MCF 10A (cell line): ENCODE measurements around the gene NPY4R. TPM values are rescaled to one million over a fixed set of nuclear protein-coding genes. Genes with fewer than 3 reads are reported as not detected.
"Not testable (repeated sequence)": the region's sequence is repeated elsewhere in the genome, so short reads cannot be mapped to it uniquely, and the experiment has no call there.

ENCODE experiments used
- Bru-seq: library from RNA; stranded (reverse); fragments of 400-500 nt; gene quantifications from one replicate; lab custom pipeline; 2021; lab: Mats Ljungman, UMichigan
- BruChase-seq, 2 experiments: library from RNA; stranded (reverse); fragments of 400-500 nt; gene quantifications; one replicate each; lab custom pipeline; 2021; lab: Mats Ljungman, UMichigan
- BruUV-seq: library from RNA; stranded (reverse); fragments of 400-500 nt; replicated peaks from 2 replicates; lab custom pipeline; 2021; lab: Mats Ljungman, UMichigan
- CTCF ChIA-PET: fragments of 300-600 bp; sonication (Branson Sonifier 250); formaldehyde crosslinking; extraction: SDS; loops from one replicate; lab custom pipeline; 2021; ENCODE audit warnings: antibody characterized with exemption, inconsistent platforms; lab: Yijun Ruan, JAX
- POLR2A ChIA-PET: fragments of 300-600, 350-650 bp; sonication (Branson Sonifier 250); formaldehyde crosslinking; extraction: SDS; loops from one replicate; lab custom pipeline; 2020; ENCODE audit warnings: antibody characterized with exemption, inconsistent platforms; lab: Yijun Ruan, JAX
- DNase-seq: peaks from one replicate; pipeline ENCODE4 v3.0.0-alpha.2; 2018; ENCODE audit not compliant: unreplicated experiment
- H3K27ac Mint-ChIP-seq: one replicate; pipeline ENCODE4 v1.8.0; 2022; ENCODE audit warnings: mild to moderate bottlenecking, low read depth, mixed read lengths; ENCODE audit not compliant: unreplicated experiment
- H3K27me3 Mint-ChIP-seq: one replicate; pipeline ENCODE4 v1.8.0; 2022; ENCODE audit warnings: mixed read lengths; ENCODE audit not compliant: insufficient read depth, unreplicated experiment
- H3K36me3 Mint-ChIP-seq: one replicate; pipeline ENCODE4 v1.8.0; 2022; ENCODE audit warnings: mild to moderate bottlenecking, moderate library complexity, mixed read lengths; ENCODE audit not compliant: insufficient read depth, unreplicated experiment
- H3K4me1 Mint-ChIP-seq: one replicate; pipeline ENCODE4 v1.8.0; 2022; ENCODE audit warnings: mixed read lengths; ENCODE audit not compliant: insufficient read depth, unreplicated experiment
- H3K4me3 Mint-ChIP-seq: one replicate; pipeline ENCODE4 v1.8.0; 2022; ENCODE audit warnings: mild to moderate bottlenecking, moderate library complexity, mixed read lengths; ENCODE audit not compliant: unreplicated experiment
- H3K9me3 Mint-ChIP-seq: one replicate; pipeline ENCODE4 v1.8.0; 2022; ENCODE audit warnings: mixed read lengths; ENCODE audit not compliant: unreplicated experiment
- intact Hi-C: fragments of 100-400 bp; cut with micrococcal nuclease; formaldehyde crosslinking; loops from 2 replicates; pipeline ENCODE4 v1.14.1; 2022
- long read RNA-seq: library from polyadenylated mRNA; stranded (forward); transcript quantifications from one replicate; pipeline ENCODE4 v2.0.0, GENCODE V29; 2022
- total RNA-seq: library from RNA; stranded (reverse); gene quantifications from 2 replicates; pipeline ENCODE4 v1.2.3, GENCODE V29; 2022
- TF ChIP-seq, protein P1 (sequence below): fragments of 200-600 bp; IDR thresholded peaks from one replicate; pipeline ENCODE4 v1.8.0; 2022; ENCODE audit warnings: antibody characterized with exemption, mild to moderate bottlenecking; ENCODE audit not compliant: unreplicated experiment

Gene NPY4R, protein sequence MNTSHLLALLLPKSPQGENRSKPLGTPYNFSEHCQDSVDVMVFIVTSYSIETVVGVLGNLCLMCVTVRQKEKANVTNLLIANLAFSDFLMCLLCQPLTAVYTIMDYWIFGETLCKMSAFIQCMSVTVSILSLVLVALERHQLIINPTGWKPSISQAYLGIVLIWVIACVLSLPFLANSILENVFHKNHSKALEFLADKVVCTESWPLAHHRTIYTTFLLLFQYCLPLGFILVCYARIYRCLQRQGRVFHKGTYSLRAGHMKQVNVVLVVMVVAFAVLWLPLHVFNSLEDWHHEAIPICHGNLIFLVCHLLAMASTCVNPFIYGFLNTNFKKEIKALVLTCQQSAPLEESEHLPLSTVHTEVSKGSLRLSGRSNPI
- total RNA-seq (not detected in 2 replicates), Bru-seq, nascent RNA (not detected), BruChase-seq, experiment 1, labeled RNA remaining after a 6-hour chase (not detected), BruChase-seq, experiment 2, labeled RNA remaining after a 2-hour chase (not detected)
- long read RNA-seq: 0 reads

DNA sequence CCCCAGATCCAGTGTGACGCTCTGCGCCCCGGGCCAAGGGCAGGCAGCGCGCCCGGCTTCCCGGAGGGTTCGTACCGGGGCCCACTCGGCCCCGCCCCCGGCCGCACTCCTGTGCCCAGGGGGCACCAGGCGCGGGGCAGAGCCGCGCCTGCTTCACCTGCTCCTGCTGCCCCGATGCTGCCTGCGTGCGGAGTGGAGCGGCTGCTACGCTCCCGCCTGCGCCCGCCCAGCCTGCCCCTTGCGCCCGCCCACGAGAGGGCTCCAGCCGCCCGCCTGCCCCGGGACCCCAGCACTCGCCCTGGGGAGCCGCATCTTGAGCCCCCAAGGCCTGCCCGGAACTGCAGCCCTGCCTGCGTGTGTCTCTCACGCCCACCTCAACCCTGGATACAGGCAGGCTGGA lies at the start of gene NPY4R:
Gene NPY4R, minus strand, starts transcription at position 194 of the 400 bp plus-strand sequence. CDS start 3,323 bp downstream, outside the sequence.
- intact Hi-C loops, CTCF ChIA-PET, BruUV-seq, H3K27ac Mint-ChIP-seq, H3K4me3 Mint-ChIP-seq, H3K27me3 Mint-ChIP-seq, H3K4me1 Mint-ChIP-seq, H3K9me3 Mint-ChIP-seq, POLR2A ChIA-PET, H3K36me3 Mint-ChIP-seq, DNase-seq: not testable (repeated sequence)

DNA sequence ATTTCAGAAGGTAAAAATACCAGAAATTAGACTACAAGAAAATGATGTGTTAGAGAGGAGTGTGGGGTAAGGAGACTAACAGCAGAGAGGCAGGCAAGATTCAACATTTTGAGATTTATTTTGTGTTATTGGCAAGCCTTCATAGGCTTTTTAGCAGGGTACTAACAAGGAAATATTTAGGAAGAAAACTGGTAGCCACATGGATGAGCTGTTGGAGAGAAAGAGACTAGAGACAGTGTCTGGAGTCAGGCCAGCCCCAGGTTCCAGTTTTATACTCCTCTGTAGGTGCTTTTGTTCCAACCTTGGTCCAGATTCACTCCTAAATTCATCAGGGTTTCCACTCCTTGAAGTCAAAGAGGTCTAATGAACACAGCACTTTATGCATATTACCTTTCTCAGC lies 49.6 kb upstream of the NPY4R start:
- Mint-ChIP-seq H3K36me3 (no peaks in the 10 kb centered on the region), H3K4me1 (no peaks in the 10 kb centered on the region), H3K27ac (no peak overlapping the region), H3K27me3 (no peaks in the 10 kb centered on the region), H3K4me3 (no peak overlapping the region), H3K9me3 (no peaks in the 10 kb centered on the region)
- intact Hi-C loops: no loop called here
- TF ChIP-seq, protein P1, sequence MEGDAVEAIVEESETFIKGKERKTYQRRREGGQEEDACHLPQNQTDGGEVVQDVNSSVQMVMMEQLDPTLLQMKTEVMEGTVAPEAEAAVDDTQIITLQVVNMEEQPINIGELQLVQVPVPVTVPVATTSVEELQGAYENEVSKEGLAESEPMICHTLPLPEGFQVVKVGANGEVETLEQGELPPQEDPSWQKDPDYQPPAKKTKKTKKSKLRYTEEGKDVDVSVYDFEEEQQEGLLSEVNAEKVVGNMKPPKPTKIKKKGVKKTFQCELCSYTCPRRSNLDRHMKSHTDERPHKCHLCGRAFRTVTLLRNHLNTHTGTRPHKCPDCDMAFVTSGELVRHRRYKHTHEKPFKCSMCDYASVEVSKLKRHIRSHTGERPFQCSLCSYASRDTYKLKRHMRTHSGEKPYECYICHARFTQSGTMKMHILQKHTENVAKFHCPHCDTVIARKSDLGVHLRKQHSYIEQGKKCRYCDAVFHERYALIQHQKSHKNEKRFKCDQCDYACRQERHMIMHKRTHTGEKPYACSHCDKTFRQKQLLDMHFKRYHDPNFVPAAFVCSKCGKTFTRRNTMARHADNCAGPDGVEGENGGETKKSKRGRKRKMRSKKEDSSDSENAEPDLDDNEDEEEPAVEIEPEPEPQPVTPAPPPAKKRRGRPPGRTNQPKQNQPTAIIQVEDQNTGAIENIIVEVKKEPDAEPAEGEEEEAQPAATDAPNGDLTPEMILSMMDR: no peak
- no TSS peak for BruUV-seq
- ChIA-PET POLR2A (no interaction called here), CTCF (interaction anchor here (0.7 kb wide), 1 partner anchor 13 kb away, joined by 7 read pairs; no protein-coding TSS in a partner anchor)
- DNase-seq: no peak

GRCh38 chr10:46514899-46515298 lies 49.1 kb upstream of the NPY4R start:
- no peaks in the 10 kb centered on the region for H3K4me1 Mint-ChIP-seq
- ChIA-PET CTCF (interaction anchor here (0.9 kb wide), 1 partner anchor 9 kb away, joined by 3 read pairs; no protein-coding TSS in a partner anchor), POLR2A (no interaction called here)
- no peaks in the 10 kb centered on the region for H3K27me3 Mint-ChIP-seq
- H3K27ac Mint-ChIP-seq: no peak overlapping the region
- no peaks in the 10 kb centered on the region for H3K9me3 Mint-ChIP-seq
- no peaks in the 10 kb centered on the region for H3K36me3 Mint-ChIP-seq
- no peak overlapping the region for H3K4me3 Mint-ChIP-seq
- DNase-seq: no peak
- intact Hi-C loops: no loop called here
- BruUV-seq: no TSS peak
- TF ChIP-seq, protein P1: no peak

DNA sequence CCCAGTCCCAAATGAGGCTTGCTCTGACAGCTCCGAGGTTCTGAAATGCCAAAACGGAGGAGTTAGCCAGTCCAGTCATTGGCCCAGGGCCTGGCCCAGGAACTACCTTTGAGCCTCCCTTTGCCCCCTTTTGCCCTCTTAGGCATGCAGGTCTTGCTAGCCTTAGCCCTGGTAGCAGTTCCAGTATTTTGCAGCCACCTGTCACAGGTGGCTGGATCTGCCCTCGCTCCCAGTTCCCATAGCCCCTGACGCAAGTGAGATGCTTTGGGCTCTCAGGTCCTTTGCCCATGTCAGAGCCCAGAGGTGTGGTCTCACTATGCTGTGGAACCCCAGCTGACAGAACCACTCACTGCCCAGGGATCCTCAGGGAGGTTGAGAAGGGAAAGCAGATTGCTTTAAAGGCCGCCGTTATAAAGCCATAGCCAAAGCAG lies 48.7 kb upstream of the NPY4R start:
- ChIA-PET POLR2A (no interaction called here), CTCF (interaction anchor here (0.9 kb wide), 1 partner anchor 10 kb away, joined by 3 read pairs; no protein-coding TSS in a partner anchor)
- TF ChIP-seq, protein P1: no peak
- no peaks in the 10 kb centered on the region for H3K27me3 Mint-ChIP-seq
- no peak for DNase-seq
- intact Hi-C loops: no loop called here
- no TSS peak for BruUV-seq
- no peak overlapping the region for H3K4me3 Mint-ChIP-seq
- H3K9me3 Mint-ChIP-seq: no peaks in the 10 kb centered on the region
- H3K4me1 Mint-ChIP-seq: no peaks in the 10 kb centered on the region
- H3K27ac Mint-ChIP-seq: no peak overlapping the region
- no peaks in the 10 kb centered on the region for H3K36me3 Mint-ChIP-seq

DNA sequence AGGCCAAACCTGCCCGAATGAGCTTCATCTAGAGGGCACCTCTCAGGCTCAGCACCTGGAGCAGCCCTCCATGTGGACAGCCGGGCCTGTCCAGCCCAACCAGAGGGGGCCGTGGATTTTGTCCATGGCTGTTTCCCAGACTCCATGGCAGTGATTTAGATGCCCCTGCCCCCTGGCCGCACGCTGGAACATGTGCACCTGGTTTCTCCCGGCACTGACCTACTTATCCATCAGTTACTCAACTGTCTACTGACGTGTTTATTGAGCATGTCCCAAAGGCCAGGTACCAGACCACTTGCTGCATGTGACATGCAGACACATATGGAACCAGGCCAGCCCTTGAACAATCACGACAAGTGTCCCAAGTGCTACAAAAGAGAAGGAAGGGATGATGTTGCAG lies 47.6 kb upstream of the NPY4R start:
- H3K4me3 Mint-ChIP-seq, CTCF ChIA-PET, intact Hi-C loops, DNase-seq, H3K27me3 Mint-ChIP-seq, H3K9me3 Mint-ChIP-seq, POLR2A ChIA-PET, H3K27ac Mint-ChIP-seq, H3K36me3 Mint-ChIP-seq, H3K4me1 Mint-ChIP-seq, BruUV-seq: not testable (repeated sequence)

GRCh38 chr10:46512725-46513124 lies 47.0 kb upstream of the NPY4R start:
- intact Hi-C loops, H3K9me3 Mint-ChIP-seq, POLR2A ChIA-PET, H3K4me1 Mint-ChIP-seq, H3K27me3 Mint-ChIP-seq, BruUV-seq, CTCF ChIA-PET, H3K36me3 Mint-ChIP-seq, DNase-seq, H3K27ac Mint-ChIP-seq, H3K4me3 Mint-ChIP-seq: not testable (repeated sequence)

GRCh38 chr10:46512002-46512401 lies 46.2 kb upstream of the NPY4R start:
- POLR2A ChIA-PET, H3K27me3 Mint-ChIP-seq, H3K27ac Mint-ChIP-seq, DNase-seq, H3K4me1 Mint-ChIP-seq, intact Hi-C loops, H3K36me3 Mint-ChIP-seq, H3K9me3 Mint-ChIP-seq, BruUV-seq, CTCF ChIA-PET, H3K4me3 Mint-ChIP-seq: not testable (repeated sequence)
